Astrocyte (in vitro differentiated cells and primary cell): ENCODE data around the gene GPRC5B. TPM values are rescaled to one million over a fixed set of nuclear protein-coding genes. Genes with fewer than 3 reads are reported as not detected.

Experiments
- DNase-seq: peaks from one replicate; pipeline ENCODE4 v3.0.0-alpha.2; 2010; ENCODE audit warnings: low read depth
- FAIRE-seq: peaks from 2 replicates; lab custom pipeline; 2011; peaks lifted over from hg19 to GRCh38; lab: Jason Lieb, UNC
- H2AFZ ChIP-seq: 2 replicates; pipeline ENCODE4 v1.6.0; 2012; ENCODE audit warnings: low read depth, low read length, inconsistent platforms
- H3K27ac ChIP-seq: 2 replicates; pipeline ENCODE4 v1.5.1; 2011; ENCODE audit warnings: low read depth, low read length, inconsistent platforms
- H3K27me3 ChIP-seq: 2 replicates; pipeline ENCODE4 v1.6.0; 2011; ENCODE audit warnings: low read length, inconsistent platforms; ENCODE audit not compliant: insufficient read depth
- H3K36me3 ChIP-seq: 2 replicates; pipeline ENCODE4 v1.5.1; 2011; ENCODE audit warnings: low read length, inconsistent platforms; ENCODE audit not compliant: insufficient read depth
- H3K4me1 ChIP-seq: 2 replicates; pipeline ENCODE4 v1.5.1; 2011; ENCODE audit warnings: low read length, inconsistent platforms; ENCODE audit not compliant: insufficient read depth
- H3K4me2 ChIP-seq: 2 replicates; pipeline ENCODE4 v1.6.0; 2012; ENCODE audit warnings: low read length, inconsistent platforms
- H3K4me3 ChIP-seq: 2 replicates; pipeline ENCODE4 v1.5.1; 2011; ENCODE audit warnings: low read depth, mild to moderate bottlenecking, low read length, inconsistent platforms; ENCODE audit not compliant: insufficient read depth
- H3K79me2 ChIP-seq: 2 replicates; pipeline ENCODE4 v1.6.0; 2012; ENCODE audit warnings: mild to moderate bottlenecking, low read length, inconsistent platforms; ENCODE audit not compliant: insufficient read depth
- H3K9ac ChIP-seq: 2 replicates; pipeline ENCODE4 v1.6.0; 2012; ENCODE audit warnings: mild to moderate bottlenecking, low read length, inconsistent platforms
- H3K9me3 ChIP-seq: 2 replicates; pipeline ENCODE4 v1.5.1; 2012; ENCODE audit warnings: low read depth, mild to moderate bottlenecking, low read length, inconsistent platforms; ENCODE audit not compliant: insufficient read depth
- H4K20me1 ChIP-seq: 2 replicates; pipeline ENCODE4 v1.6.0; 2012; ENCODE audit warnings: low read length, inconsistent platforms; ENCODE audit not compliant: insufficient read depth
- H3K27ac Mint-ChIP-seq: one replicate; pipeline ENCODE4 v1.8.0; 2021; ENCODE audit warnings: mild to moderate bottlenecking, mixed read lengths; ENCODE audit not compliant: unreplicated experiment
- H3K27me3 Mint-ChIP-seq: one replicate; pipeline ENCODE4 v1.8.0; 2021; ENCODE audit warnings: low read depth, mixed read lengths; ENCODE audit not compliant: unreplicated experiment
- H3K36me3 Mint-ChIP-seq: one replicate; pipeline ENCODE4 v1.8.0; 2021; ENCODE audit warnings: low read depth, mixed read lengths; ENCODE audit not compliant: unreplicated experiment
- H3K4me1 Mint-ChIP-seq: one replicate; pipeline ENCODE4 v1.8.0; 2021; ENCODE audit warnings: low read depth, mixed read lengths; ENCODE audit not compliant: unreplicated experiment
- H3K4me3 Mint-ChIP-seq: one replicate; pipeline ENCODE4 v1.8.0; 2021; ENCODE audit warnings: mild to moderate bottlenecking, moderate library complexity, mixed read lengths; ENCODE audit not compliant: unreplicated experiment
- H3K9me3 Mint-ChIP-seq: one replicate; pipeline ENCODE4 v1.8.0; 2021; ENCODE audit warnings: mild to moderate bottlenecking, mixed read lengths; ENCODE audit not compliant: unreplicated experiment
- CTCF ChIP-seq: IDR thresholded peaks from 2 replicates; pipeline ENCODE4 v1.5.1; 2011; ENCODE audit warnings: low read depth, mild to moderate bottlenecking, inconsistent platforms, low read length, moderate library complexity; ENCODE audit not compliant: insufficient read depth
- EZH2 ChIP-seq: IDR thresholded peaks from 2 replicates; pipeline ENCODE4 v1.6.1; 2012; ENCODE audit warnings: mild to moderate bottlenecking, low read length, inconsistent platforms; ENCODE audit not compliant: insufficient read depth
- total RNA-seq: library from RNA; stranded (reverse); gene quantifications from 2 replicates; pipeline ENCODE4 v1.2.1, GENCODE V29; 2021

Gene GPRC5B
- total RNA-seq, 1 donor from 2014 or later = 9.3 TPM

GRCh38 chr16:19899605-19899955 is 14.9 kb upstream of the GPRC5B start:
- H3K27ac Mint-ChIP-seq = no peak overlapping the region
- DNase-seq (no peak), FAIRE-seq (no peak)
- H3K4me3 ChIP-seq = no peak overlapping the region
- H3K27ac ChIP-seq = no peak overlapping the region
- H2AFZ ChIP-seq = no peak overlapping the region
- no peaks in the 10 kb centered on the region for H4K20me1 ChIP-seq
- H3K4me1 ChIP-seq = no peaks in the 10 kb centered on the region
- no peaks in the 10 kb centered on the region for H3K36me3 ChIP-seq
- H3K9me3 Mint-ChIP-seq = no peaks in the 10 kb centered on the region
- H3K4me2 ChIP-seq = no peak overlapping the region
- no peaks in the 10 kb centered on the region for H3K9me3 ChIP-seq
- no peak overlapping the region for H3K4me3 Mint-ChIP-seq
- H3K79me2 ChIP-seq = no peaks in the 10 kb centered on the region
- no peaks in the 10 kb centered on the region for H3K4me1 Mint-ChIP-seq
- H3K27me3 ChIP-seq = no peaks in the 10 kb centered on the region
- TF ChIP-seq EZH2 (no peak), CTCF (no peak)
- no peak overlapping the region for H3K9ac ChIP-seq
- peaks cover 15% of the 10 kb centered on the region for H3K27me3 Mint-ChIP-seq
- no peaks in the 10 kb centered on the region for H3K36me3 Mint-ChIP-seq

- H2AFZ ChIP-seq = peak overlapping the region; percentile 47
- H3K4me3 Mint-ChIP-seq = no peak overlapping the region
- no peaks in the 10 kb centered on the region for H3K9me3 ChIP-seq
- H3K79me2 ChIP-seq = no peaks in the 10 kb centered on the region
- H3K36me3 ChIP-seq = no peaks in the 10 kb centered on the region
- H3K36me3 Mint-ChIP-seq = no peaks in the 10 kb centered on the region
- no peaks in the 10 kb centered on the region for H3K4me1 Mint-ChIP-seq
- no peaks in the 10 kb centered on the region for H4K20me1 ChIP-seq
- FAIRE-seq (no peak), DNase-seq (no peak)
- H3K27me3 ChIP-seq = no peaks in the 10 kb centered on the region
- H3K27ac ChIP-seq = no peak overlapping the region
- no peak overlapping the region for H3K4me2 ChIP-seq
- no peak overlapping the region for H3K4me3 ChIP-seq
- TF ChIP-seq CTCF (peak; percentile 86), EZH2 (no peak)
- peaks cover under 1% of the 10 kb centered on the region for H3K9me3 Mint-ChIP-seq
- no peak overlapping the region for H3K27ac Mint-ChIP-seq
- H3K27me3 Mint-ChIP-seq = peaks cover 14% of the 10 kb centered on the region
- H3K9ac ChIP-seq = no peak overlapping the region
- H3K4me1 ChIP-seq = no peaks in the 10 kb centered on the region
These were observed 14.4 kb upstream of the GPRC5B start for GRCh38 chr16:19898924-19899604.

- H3K4me1 ChIP-seq = no peaks in the 10 kb centered on the region
- H3K27me3 Mint-ChIP-seq = peaks cover 14% of the 10 kb centered on the region
- DNase-seq (no peak), FAIRE-seq (no peak)
- H3K27me3 ChIP-seq = no peaks in the 10 kb centered on the region
- peaks cover 1% of the 10 kb centered on the region for H3K9me3 Mint-ChIP-seq
- H3K4me3 Mint-ChIP-seq = no peak overlapping the region
- no peak overlapping the region for H3K4me2 ChIP-seq
- no peak for TF ChIP-seq EZH2
- TF ChIP-seq CTCF = no peak
- no peaks in the 10 kb centered on the region for H3K4me1 Mint-ChIP-seq
- H3K9ac ChIP-seq = no peak overlapping the region
- no peak overlapping the region for H3K27ac ChIP-seq
- no peaks in the 10 kb centered on the region for H3K36me3 Mint-ChIP-seq
- H2AFZ ChIP-seq = no peak overlapping the region
- H4K20me1 ChIP-seq = no peaks in the 10 kb centered on the region
- H3K36me3 ChIP-seq = no peaks in the 10 kb centered on the region
- H3K27ac Mint-ChIP-seq = no peak overlapping the region
- no peaks in the 10 kb centered on the region for H3K9me3 ChIP-seq
- no peak overlapping the region for H3K4me3 ChIP-seq
- H3K79me2 ChIP-seq = no peaks in the 10 kb centered on the region
These were observed 13.5 kb upstream of the GPRC5B start for GRCh38 chr16:19898166-19898565.
